AG09319 (cell line): ENCODE data around the gene SIGLEC10.
"Not testable (repeated sequence)": the region's sequence is repeated elsewhere in the genome, so short reads cannot be mapped to it uniquely, and the experiment has no call there.

Source experiments
- DNase-seq: peaks from one replicate; pipeline ENCODE4 v3.0.0-alpha.2; 2010; ENCODE audit warnings: low read depth; ENCODE audit errors: extremely low read depth
- TF ChIP-seq, protein P1 (sequence below): IDR thresholded peaks from 2 replicates; pipeline ENCODE4 v1.5.1; 2011; ENCODE audit warnings: low read depth, mild to moderate bottlenecking, inconsistent platforms, low read length, moderate library complexity

Gene SIGLEC10

DNA sequence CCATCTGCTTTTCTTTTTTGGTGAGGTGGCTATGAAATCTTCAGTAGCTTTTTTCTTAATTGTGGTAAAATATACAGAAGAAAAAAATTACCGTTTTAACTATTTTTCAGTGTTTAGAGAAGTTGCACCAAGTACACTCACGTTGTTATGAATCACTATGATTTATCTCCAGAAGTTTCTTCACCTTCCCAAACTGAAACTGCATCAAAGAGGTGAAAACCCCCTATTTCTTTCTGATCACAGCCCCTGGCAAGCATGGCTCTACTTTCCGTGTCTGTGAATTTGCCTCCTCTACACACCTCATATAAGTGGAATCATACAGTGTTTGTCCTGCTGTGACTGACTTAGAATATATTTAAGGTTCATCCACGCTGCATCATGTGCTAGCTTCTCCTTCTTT, 15.6 kb upstream of the SIGLEC10 start:
- DNase-seq = no peak
- TF ChIP-seq, protein P1, sequence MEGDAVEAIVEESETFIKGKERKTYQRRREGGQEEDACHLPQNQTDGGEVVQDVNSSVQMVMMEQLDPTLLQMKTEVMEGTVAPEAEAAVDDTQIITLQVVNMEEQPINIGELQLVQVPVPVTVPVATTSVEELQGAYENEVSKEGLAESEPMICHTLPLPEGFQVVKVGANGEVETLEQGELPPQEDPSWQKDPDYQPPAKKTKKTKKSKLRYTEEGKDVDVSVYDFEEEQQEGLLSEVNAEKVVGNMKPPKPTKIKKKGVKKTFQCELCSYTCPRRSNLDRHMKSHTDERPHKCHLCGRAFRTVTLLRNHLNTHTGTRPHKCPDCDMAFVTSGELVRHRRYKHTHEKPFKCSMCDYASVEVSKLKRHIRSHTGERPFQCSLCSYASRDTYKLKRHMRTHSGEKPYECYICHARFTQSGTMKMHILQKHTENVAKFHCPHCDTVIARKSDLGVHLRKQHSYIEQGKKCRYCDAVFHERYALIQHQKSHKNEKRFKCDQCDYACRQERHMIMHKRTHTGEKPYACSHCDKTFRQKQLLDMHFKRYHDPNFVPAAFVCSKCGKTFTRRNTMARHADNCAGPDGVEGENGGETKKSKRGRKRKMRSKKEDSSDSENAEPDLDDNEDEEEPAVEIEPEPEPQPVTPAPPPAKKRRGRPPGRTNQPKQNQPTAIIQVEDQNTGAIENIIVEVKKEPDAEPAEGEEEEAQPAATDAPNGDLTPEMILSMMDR = no peak

DNA sequence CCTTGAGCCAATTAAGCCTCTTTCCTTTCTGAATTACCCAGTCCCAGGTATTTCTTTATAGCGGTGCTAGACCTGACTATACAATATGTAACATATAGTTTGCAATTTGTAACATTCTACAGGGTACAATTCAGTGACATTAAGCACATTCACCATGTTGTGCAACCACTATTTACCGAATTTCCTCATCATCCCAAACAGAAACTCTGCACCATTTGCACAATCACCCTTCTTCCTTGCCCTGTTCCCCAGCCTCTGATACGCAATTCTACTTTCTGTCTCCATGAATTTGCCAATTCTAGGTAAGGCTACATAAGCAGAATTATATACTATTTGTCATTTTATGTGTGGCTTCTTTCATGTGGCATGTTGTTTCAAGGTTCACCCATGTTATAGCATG, 13.7 kb upstream of the SIGLEC10 start:
- TF ChIP-seq, protein P1 = no peak

DNA sequence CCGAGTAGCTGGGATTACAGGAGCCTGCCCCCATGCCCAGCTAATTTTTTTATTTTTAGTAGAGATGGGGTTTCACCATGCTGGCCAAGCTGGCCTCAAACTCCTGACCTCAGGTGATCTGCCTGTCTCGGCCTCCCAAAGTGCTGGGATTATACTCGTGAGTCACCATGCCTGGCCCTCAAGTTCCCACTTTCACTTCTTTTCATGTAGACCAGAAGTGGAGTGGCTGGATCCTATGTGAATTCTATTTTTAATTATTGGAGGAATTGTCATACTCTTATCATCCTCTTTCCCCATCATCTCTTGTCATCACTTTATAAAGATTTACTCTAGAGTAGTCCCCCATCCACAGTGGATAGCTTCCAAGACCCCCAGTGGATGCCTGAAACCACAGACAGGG, 12.8 kb upstream of the SIGLEC10 start:
- no peak for DNase-seq
- TF ChIP-seq, protein P1 = no peak

More for the DNA sequence above, 13.7 kb upstream of the SIGLEC10 start:
- DNase-seq = no peak

DNA sequence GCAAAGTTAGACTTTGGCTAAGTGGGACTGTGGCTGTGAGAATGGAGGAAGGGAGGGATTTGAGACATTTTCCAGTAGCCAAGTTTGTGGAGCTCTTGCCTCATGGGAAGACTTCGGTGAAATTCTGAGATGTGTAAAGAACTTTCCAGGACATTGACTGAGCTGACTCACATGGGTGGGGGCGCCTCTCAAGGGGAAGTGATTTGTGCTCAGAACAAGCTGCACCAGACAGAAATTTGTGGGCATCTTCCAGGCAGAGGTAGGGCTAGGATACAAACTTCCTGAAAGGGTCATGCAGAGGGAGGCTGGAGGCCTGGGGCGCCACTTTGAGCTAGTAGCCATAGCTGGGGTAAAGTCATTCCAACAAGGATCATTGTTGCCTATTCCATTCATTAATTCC, 9.8 kb upstream of the SIGLEC10 start:
- no peak for DNase-seq
- TF ChIP-seq, protein P1 = no peak

DNA sequence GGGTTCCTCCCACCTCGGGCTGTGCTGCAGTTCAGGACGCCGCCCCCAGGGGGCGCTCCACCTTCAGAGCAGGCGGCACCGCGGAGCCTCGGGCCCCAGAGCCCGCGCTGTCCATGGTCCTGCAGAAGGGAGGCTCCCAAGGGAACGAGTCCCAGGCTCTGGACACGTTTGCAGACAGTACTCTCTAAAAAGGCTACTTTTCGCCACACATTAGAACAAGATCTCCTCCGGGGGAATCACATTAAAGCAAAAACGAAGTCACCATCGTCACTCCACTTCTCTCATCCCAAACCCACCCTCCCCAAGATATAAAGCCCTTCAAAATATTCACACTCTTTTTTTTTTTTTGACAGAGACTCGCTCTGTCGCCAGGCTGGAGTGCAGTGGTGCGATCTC, 4.6 kb upstream of the SIGLEC10 start:
- DNase-seq = peak; percentile 10

DNA sequence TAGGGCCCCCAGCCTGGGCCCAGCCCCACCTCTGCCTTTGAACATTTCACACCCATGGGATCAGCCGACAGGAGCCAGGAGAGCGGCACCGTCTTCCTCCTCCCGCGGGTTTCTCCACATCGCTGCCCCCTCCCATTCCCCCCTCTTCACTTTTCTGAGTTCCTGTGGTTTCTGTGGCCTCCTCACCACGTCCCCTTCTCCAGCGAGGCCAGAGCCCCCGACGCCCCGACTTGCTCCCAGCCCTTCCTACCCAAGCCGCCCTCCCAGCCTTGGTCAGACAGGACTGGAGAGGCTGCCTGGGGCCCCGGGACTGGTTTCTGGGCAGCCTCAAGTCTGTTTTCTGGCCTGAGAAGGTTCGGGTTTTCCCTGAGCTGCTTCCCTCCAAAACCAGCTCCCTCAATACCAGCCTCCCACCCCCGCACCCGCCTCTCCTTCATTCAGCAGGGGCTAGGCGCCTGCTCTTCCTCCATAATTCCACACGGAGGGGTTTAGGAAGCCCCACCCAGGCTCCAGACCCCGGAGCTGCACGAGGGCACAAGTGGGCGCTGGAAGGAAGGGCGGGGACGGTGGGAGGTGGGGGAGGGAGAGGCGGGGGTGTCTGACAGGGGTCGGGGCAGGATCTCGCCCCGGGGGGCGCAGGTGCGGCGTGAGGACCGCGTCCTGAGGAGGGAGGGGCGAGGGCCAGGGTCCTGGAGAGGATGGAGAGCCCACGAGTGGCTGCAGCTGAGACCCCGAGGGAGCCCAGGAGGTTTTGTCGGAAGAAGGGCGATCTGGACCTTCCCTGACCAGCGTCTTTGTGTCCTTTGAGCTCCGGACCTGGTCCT, 4.0 kb upstream of the SIGLEC10 start:
- DNase-seq = no peak
- TF ChIP-seq, protein P1 = no peak

More for the DNA sequence above, 4.6 kb upstream of the SIGLEC10 start:
- TF ChIP-seq, protein P1 = peak; percentile 97

DNA sequence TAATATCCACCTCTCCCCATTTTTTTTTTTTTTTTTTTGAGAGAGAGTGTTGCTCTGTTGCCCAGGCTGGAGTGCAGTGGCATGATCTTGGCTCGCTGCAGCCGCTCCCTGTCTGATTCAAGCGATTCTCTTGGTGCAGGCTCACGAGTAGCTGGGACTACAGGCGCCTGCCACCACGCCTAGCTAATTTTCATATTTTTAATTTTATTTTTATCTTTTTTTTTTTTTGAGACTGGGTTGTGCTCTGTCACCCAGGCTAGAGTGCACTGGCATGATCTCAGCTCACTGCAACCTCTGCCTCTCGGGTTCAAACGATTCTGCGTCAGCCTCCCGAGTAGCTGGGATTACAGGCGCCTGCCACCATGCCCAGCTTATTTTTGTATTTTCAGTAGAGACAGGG, 3.1 kb upstream of the SIGLEC10 start:
- not testable (repeated sequence) for DNase-seq

DNA sequence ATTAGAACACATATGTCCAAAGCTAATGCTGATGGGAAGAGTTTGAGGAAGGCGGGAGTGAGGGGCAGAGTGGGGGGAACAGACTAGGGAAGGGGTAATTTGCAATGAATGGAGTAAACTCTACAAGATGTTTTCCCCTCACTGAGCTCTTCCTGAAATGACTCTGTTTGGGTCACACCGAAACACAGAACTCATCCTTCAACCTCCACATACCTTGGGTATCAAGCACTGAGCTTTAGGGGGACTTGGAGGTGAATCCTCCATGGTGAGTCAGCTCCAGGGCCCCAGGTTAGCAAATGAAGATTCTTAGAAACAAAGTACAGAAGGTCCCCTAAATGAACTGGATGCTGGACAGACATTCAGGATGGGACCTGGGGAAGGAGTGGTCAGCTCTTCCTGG, 1.3 kb upstream of the SIGLEC10 start:
- DNase-seq = no peak
- TF ChIP-seq, protein P1 = no peak
